ENCODE data around the gene TUBB2A.

- TF ChIP-seq CTCF (conservative IDR thresholded peaks at IDR 0.05; ENCODE audit: low read depth, low read length) (no peak), EZH2 (IDR thresholded peaks at IDR 0.05; ENCODE audit: borderline replicate concordance, low read depth, low read length, poor library complexity, severe bottlenecking) (no peak)
These were observed 14.8 kb downstream of the TUBB2A start for GRCh38 chr6:3142536-3142935.
